HG02981 (cell line): ENCODE data around the gene ADCY3.

Experiments
- ATAC-seq: cut with Tn5 transposase; IDR thresholded peaks from one replicate; pipeline ENCODE4 v1.9.1; 2021; ENCODE audit warnings: mild to moderate bottlenecking, moderate library complexity; ENCODE audit not compliant: unreplicated experiment

The ADCY3 gene

GRCh38 chr2:24832073-24832461 lies 88.0 kb downstream of the ADCY3 start:
- ATAC-seq: no peak

- ATAC-seq: no peak
These were observed 88.6 kb downstream of the ADCY3 start for GRCh38 chr2:24831221-24832072.

- ATAC-seq: no peak
These were observed 89.3 kb downstream of the ADCY3 start for GRCh38 chr2:24830786-24831185.

GRCh38 chr2:24830351-24830750 lies 89.7 kb downstream of the ADCY3 start:
- ATAC-seq: no peak

- no peak for ATAC-seq
These were observed 91.6 kb downstream of the ADCY3 start for GRCh38 chr2:24828238-24828996.

GRCh38 chr2:24827321-24828237 lies 92.5 kb downstream of the ADCY3 start:
- ATAC-seq: peak; percentile 69

GRCh38 chr2:24826773-24827145 lies 93.3 kb downstream of the ADCY3 start:
- no peak for ATAC-seq

- ATAC-seq: no peak
These were observed 93.9 kb downstream of the ADCY3 start for GRCh38 chr2:24825883-24826772.

- no peak for ATAC-seq
These were observed 94.8 kb downstream of the ADCY3 start for GRCh38 chr2:24824966-24825882.

GRCh38 chr2:24824071-24824588 lies 95.9 kb downstream of the ADCY3 start:
- no peak for ATAC-seq

- ATAC-seq: no peak
These were observed 97.9 kb downstream of the ADCY3 start for GRCh38 chr2:24822049-24822706.

- no peak for ATAC-seq
These were observed 98.6 kb downstream of the ADCY3 start for GRCh38 chr2:24821433-24821891.

GRCh38 chr2:24820598-24821432 lies 99.2 kb downstream of the ADCY3 start:
- no peak for ATAC-seq

- ATAC-seq: no peak
These were observed 99.9 kb downstream of the ADCY3 start for GRCh38 chr2:24820175-24820513.

GRCh38 chr2:24819442-24820174 lies 100.4 kb downstream of the ADCY3 start:
- no peak for ATAC-seq

- no peak for ATAC-seq
These were observed 101.3 kb downstream of the ADCY3 start for GRCh38 chr2:24818721-24819167.

GRCh38 chr2:24816884-24817283 lies 103.2 kb downstream of the ADCY3 start:
- no peak for ATAC-seq
